IPS DF 4.7 (cell line): Measurements from ENCODE around the gene TBC1D19.
"Not testable (repeated sequence)": the region's sequence is repeated elsewhere in the genome, so short reads cannot be mapped to it uniquely, and the experiment has no call there.

Experiments used
- DNase-seq: peaks from one replicate; pipeline ENCODE4 v3.0.0-alpha.2; 2013; ENCODE audit warnings: low spot score; ENCODE audit errors: extremely low read depth

The TBC1D19 gene

DNA sequence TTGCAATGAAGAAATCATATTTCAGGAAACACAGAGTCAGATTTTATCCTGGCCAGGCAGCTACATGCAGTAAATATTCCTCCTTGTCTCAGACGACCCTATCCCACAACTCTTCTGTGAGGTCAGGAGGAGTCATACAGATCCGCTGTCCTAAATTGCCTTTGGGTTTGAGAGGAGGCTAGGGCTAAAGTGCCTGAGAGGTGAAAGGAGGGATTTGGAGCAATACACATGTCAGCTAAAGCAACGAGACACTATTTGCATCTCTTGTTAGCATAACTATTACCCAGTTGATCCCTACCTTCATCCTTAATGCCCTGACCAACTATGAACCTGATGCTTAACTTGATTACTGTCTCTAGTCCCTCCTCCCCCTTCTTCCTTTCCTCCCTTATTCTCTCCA is 98.6 kb downstream of the TBC1D19 start:
- no peak for DNase-seq

DNA sequence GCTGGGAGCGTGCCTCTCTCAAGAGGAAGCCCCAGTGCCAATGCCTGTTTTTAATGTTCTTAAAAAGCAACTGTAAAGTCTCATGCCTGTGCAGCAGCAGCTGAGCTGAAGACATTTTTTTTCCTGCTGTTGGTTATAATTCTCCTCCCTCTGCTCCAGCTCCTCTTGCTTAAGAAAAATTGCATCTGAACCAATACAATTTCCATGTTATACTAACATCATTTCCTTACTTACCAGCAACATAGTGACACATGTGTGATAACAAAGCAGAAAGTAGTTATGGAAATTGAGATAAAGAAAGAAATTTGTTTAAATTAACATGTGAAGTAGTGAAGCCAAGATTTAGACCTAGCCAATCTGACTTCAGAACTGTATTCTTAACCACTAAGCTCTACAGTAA is 101.4 kb downstream of the TBC1D19 start:
- no peak for DNase-seq

DNA sequence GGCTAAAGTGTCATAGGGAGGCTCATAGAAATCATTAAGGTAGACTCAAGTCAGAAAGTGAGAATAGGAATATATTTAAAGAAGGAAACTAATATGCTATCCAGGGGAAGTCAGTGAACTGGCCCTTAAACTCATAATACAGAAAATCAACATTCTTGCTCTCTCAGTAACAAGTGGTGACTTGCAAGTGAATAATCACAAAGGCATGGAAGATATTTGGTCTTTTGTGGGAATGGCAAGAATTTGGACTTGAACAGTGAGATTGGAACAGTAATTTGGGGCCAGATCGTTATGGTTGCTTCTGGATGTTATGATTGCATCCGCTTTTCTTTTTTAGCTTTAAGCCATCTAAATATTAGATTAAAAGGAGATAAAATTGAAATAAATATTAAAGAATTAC is 103.8 kb downstream of the TBC1D19 start:
- no peak for DNase-seq

DNA sequence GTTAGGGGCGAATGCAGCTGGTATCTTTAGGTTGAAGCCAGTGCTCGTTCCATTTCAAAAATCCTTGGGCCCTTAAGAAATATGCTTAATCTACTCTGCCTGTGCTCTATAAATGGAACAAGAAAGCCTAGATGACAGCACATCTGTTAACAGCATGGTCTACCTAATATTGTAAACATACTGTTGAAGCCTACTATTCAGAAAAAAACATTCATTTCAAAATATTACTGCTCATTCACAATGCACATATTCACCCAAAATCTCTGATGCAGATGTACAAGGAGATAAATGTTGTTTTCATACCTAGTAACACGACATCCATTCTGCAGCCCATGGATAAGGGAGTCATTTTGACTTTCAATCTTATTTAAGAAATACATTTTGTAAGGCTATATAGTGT is 106.6 kb downstream of the TBC1D19 start:
- no peak for DNase-seq

DNA sequence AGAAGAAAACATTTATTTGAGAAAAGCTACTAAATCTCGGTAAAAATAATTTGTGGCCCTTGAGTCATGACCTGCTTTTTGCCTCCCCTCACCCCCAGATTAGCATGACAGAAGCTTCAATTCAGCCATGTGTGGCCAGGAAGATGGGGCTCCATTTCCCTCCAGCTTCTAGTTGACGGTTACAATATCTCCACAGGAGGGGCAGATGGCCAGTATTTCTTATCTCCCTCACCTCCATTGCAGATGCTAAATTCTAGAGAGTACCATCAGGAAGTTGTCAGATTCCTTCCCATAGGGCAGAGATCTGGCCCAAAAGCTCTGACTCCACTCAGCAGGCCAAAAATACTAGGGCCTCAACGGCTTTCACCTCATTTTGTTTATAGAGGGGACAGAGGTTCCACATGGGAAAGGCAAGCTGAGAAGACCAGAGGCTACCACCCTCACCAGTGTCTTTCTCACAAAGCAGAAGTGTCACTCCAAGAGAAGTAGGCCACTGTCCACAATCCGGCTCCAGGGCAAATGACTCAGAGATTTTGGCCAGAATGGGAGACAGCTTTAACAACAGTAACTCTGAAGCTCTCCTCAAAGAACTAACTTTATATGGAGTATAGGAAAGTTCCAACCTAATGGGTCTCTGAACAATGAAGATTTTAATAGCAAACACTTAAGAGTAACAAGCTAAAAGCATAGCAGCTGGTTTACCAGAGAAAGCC is 108.3 kb downstream of the TBC1D19 start:
- DNase-seq: peak; percentile 44

DNA sequence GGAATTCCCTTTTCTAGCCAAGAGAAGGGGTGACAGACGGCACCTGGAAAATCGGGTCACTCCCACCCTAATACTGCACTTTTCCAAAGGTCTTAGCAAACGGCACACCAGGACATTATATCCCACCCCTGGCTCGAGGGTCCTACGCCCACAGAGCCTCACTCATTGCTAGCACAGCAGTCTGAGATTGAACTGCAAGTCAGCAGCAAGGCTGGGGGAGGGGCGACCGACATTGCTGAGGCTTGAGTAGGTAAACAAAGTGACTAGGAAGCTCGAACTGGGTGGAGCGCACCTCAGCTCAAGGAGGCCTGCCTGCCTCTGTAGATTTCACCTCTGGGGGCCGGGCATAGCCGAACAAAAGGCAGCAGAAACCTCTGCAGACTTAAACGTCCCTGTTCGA is 110.2 kb downstream of the TBC1D19 start:
- DNase-seq: not testable (repeated sequence)

DNA sequence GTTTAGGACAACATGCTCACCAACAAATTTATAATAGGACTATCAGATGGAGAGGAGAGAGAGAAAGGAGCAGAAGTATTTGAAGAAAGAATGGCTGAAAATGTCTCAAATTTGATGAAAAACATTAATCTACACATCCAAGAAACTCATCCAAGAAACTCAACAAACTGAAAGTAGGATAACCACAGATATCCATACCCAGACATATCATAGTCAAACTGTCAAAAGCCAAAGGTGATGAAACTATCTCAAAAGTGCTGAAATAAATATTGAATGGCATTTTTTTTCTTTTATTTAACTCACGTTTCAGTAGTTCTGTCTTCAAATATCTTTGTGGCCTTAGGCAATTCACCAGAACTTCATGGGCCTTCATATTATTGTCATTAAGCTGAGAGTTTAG is 116.2 kb downstream of the TBC1D19 start:
- no peak for DNase-seq

DNA sequence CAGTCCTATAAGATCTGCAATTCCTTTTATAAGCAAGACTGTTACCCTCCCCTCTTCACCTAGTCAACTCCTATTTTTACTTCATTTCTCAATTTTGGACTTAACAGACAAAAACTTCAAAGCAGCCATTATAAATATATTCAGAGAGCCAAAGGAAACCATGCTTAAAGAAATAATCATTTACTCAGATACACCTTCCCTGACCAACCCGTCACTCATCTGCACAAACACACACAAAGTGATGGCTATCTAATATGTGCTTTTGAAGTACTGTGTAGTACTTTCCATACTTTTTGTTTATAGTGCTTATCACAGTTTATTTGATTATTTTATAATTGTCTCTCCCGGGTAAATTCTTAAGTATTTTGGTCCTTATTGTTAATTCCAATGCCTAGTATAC is 117.2 kb downstream of the TBC1D19 start:
- no peak for DNase-seq

DNA sequence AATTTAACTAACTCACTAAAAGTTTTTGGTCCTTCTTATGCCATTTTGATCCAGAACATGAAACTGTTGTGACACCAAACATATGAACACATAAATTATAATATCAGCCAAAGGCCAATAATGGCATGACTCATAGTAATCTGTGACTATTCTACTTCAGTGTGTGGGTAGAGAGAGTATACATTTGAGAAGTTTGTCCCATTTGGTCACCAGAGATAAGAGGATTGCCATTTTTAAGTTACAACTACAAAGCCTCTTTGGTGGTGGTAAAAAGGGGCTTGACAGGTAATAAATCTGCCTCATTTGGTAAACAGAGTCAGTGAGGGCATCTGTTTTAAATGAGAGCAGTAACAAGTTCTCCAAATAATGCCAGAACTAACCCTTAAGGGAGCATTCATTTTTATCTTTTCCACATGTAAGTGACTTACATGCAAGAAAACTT is 117.9 kb downstream of the TBC1D19 start:
- DNase-seq: no peak

DNA sequence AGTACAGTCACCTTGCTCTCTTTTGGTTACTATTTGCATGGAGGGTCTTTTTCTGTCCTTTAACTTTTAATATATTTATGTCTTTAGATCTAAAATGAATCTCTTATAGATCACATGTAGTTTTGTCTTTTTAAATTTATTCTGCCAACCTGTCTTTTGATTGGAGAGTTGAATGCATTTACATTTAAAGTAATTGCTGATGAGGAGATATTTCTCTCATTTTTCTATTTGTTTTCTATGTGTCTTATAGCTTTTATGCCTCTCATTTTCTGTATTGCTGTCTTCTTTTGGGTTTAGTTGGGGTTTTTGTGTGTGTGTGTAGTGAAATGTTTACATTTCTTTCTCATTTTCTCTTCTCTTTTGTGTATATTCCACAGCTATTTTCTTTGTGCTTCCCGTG is 123.5 kb downstream of the TBC1D19 start:
- no peak for DNase-seq

DNA sequence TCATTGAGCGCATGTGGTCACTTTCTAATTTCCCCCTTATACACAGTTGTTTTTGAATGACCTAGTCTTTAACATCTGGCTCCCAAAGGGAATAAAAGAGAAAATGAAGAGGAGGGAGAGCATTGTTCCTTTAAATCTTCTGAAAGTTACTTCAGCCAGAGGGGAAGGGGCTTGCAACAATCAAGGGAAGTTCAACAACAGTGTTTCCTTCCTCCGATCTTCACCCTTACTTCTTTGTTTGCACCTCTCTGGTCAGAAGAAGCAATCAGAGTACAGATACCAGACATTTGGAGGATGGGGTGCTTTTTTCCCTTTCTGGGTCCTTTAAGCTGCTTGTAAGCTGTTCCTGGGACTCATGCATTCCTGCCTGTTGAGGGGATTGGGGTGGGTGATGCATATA is 125.4 kb downstream of the TBC1D19 start:
- no peak for DNase-seq

DNA sequence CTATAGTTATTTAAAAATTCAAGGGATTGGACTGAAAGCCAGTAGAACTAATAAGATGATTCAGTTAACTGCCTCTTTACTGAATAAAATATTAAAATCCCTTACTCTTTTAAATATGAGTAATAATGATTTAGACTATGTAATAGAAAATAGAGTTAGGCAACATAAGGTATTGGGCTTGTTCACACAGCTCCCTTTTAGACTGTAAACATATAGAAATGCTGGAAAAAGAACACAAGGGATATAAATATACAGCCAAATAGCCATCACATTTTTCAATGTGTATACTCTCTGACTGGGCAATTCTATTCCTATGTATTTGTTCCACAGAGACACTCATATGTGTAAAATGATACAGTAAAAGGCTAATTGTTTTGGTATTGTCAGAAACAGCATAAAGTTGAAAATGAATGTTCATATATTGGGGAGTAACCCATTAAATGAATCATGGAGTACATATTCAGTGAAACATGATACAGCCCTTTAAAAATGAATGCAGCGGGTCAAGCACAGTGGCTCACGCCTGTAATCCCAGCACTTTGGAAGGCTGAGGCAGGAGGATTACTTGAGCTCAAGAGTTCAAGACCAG is 129.8 kb downstream of the TBC1D19 start:
- DNase-seq: no peak

DNA sequence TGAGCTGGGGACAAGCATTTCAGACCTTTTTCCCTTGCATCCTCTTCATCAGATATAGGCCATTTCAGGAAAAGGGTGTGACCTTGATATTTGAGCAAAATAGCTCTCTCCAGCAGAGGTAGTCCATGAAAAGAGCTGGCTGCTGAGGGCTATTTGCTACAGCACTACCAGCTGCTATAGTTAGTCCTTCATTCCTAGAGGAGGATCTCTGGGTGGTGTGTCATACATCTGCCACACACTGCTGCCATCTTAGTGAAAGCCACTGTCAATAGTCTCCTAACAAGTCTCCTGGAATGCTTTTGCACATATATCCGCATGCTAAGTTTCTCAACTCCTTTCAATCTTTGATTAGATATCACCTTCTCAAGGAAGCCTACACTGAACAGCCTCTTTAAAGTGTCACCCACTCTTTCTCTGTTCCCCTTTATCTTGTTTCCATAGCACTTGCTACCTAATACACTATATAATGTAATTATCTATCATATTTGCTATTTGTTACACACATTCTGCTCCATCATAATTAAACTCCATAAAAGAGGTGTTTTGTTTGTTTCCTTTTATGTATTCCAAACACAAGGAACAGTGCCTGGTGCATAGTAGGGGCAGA is 131.9 kb downstream of the TBC1D19 start:
- DNase-seq: no peak

DNA sequence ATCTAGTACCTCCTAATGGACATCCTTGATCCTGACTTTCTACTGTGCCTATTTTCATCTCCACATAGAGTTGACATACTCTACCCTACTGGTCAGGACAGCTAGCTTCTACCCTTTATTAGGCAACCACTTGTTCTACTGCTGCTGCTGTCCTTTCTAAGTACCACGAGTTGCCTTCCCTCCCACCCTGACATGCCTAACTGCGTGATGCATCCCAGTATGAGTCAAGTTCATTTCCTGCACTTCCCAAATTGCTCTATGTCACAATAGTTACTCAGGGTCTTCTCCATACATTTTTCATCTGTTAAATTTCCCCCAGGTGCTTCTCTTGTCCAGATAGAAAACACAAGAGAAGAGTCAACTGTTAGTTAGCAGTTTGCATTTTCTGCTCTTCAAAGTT is 133.4 kb downstream of the TBC1D19 start:
- no peak for DNase-seq

DNA sequence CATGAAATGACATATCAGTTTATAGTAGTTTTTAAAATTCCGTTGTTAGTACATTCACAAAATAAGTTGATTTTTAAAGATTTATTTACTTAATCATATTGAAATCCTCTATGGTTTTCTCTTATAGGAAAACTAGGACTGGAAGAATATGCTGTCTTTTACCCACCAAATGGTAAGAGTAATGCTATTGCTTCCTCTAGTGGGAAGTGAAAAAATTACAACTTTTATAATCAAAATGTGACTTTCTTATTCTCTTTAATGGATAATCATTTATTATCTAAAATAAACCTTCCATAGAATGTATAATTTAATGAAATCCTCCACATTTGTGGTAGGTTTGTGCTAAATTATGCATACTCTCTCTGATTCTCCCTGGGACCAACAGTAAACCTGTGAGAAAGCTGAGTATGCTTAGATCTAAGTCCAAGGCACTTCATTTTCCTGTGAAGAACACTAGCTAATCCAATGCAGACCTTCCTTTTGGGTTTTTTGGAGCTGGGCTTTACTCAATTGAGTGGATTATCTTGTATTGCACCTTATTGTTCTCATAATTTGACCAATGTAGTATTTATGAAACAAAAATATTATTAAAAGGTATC is 136.2 kb downstream of the TBC1D19 start:
- no peak for DNase-seq

DNA sequence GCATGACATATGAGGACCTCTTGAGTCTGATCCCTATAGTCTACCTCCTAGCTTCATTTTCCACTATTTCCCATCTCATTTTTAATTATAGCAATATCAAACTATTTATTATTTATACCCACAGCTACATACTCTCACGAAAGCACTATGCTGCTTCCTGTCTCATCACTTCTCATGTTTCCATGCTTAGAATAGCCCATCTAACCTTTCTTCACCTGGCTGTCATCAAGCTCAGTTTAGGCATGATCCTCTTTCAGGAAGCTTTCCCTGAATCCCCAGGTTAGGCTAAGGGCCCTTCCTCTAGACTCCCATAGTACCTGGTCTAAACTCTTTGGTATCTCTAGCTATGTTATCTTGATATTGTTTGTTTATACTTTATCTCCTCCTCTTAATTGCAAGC is 137.8 kb downstream of the TBC1D19 start:
- DNase-seq: no peak

DNA sequence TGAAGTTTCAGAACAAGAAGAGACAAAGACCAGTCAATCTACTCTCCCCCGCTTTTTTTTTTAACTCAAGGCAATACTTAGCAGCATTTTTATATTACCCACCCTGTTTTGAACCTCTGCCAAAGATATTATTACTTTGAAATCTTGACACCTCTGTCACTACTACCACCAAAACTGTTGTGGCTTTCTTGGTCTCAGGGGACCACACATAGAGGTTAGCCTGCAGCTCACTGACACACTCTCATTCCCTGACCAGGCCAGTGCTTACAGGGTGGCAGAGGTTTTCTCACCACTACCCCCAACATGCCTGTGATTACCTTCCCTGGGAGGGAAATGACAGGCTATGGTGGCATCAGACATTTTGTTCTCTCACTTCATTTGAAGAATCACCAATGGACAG is 139.3 kb downstream of the TBC1D19 start:
- DNase-seq: no peak

DNA sequence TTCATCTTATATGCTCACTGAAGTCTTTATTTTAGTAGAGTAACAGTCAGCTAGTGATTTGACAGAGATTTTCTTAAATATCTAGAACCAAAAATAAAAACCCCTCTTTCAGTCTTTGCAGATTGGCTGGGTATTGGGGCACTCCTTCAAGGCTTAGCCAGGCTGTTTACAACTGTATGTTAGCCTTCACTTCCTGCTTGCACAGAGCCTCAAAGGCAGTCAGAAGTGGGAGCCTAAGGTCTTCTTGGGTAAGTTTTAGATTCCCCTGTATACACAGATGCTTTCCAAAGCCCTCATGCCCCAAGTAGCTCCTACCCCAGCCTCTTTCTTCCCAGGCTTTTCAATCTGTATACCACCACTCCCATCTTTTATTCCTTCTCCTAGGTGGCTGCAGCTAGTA is 140.7 kb downstream of the TBC1D19 start:
- DNase-seq: no peak

DNA sequence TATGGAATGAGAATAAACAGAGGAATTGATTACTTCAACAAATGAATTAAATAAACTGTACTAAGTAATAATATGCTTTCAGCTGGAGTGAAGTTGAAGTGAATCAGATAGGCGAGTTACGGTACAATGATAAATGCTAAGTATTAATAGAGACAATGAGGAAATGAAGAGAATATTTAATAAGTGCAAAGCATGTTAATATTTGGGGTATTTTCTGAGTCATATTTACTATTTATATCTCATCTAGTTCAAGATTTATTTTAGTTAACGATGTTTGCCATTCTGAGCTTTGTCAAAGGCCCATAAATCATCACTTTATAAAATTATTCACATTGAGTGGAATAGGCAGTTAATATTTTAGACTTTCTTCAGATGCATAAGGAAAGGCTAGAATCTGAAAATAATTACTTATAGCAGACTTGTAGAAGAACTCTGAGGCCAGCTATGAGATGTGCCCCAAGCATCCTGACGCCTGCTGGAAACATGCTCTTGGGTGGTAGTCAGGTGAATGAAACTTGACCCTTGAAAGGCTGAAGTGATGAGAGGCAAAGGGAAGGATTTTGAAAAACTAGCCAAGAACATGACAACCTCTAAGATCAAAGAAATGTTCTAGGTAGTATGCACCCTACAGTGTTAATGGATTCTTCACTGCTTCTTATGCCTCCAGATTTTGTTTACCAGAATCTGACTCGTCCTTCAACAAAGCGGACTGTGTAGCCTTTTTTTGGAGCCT is 142.9 kb downstream of the TBC1D19 start:
- no peak for DNase-seq

DNA sequence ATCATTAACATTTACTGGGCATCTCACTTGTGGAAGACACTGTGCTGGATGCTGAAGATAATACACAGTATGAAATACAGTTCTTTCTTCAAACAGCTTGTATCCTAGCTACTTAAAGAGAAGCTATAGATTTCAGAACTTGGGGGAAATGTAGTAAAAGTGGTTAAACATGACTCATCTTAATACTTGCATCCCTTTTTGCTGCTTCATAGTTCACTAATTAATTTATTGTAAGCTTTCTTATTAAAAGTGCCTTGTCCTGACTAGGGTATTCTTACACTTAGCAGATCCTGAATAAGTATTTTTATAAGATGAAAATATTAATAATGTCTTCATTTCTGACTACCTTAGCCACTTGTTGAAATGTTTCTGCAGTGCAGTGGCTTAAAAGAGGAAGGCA is 144.0 kb downstream of the TBC1D19 start:
- no peak for DNase-seq

DNA sequence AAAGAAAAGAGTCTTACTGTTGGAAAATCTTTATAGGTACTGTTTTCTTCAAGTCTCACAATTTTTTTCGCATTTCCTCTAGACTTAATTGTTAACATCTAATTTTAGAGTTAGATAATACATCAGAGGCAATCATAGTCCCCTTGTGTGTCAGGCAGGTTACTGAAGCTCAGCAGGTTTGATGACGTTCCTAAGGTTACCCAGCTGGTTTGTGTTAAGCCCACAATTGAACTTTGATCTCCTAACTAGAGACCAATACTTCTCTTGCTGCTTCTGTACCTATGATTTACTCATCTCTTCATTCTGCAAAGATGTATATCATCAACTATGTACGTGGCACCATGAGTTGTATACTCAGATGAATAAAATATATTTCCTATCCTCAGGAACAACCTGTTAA is 145.1 kb downstream of the TBC1D19 start:
- DNase-seq: no peak

DNA sequence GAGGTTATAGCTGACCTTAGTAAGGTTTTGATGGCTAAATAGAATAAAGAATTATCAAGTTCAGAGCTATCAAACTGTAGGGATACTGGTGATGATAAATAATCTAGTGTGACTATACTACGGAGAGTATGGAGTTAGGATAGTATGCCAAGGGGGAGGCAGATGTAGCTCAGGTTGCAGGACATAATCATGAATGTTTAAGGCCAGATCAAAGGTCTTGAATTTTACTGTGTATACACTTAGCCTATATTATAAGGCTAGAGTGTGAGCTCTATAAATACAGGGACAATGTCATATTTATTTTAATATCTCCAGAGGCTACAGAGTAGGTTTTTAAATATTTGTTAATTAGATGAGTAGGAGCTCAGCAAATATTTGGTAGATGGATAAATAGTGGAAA is 145.7 kb downstream of the TBC1D19 start:
- DNase-seq: no peak
